Endothelial cell of umbilical vein (primary cell): Measurements from ENCODE around the gene SLC5A10. TPM values are rescaled to one million over a fixed set of nuclear protein-coding genes. Genes with fewer than 3 reads are reported as not detected.
"Not testable (repeated sequence)": the region's sequence is repeated elsewhere in the genome, so short reads cannot be mapped to it uniquely, and the experiment has no call there.

Experiments
- BruUV-seq: library from RNA; stranded (reverse); fragments of 400-500 nt; replicated peaks from 2 replicates; lab custom pipeline; 2021; lab: Mats Ljungman, UMichigan
- CTCF ChIA-PET: fragments of 300-600, 350-600 bp; sonication (Branson Sonifier 250); formaldehyde crosslinking; loops from one replicate; lab custom pipeline; 2021; ENCODE audit warnings: antibody characterized with exemption, inconsistent platforms; lab: Charles Lee
- POLR2A ChIA-PET: fragments of 300-600, 350-600 bp; sonication (Branson Sonifier 250); formaldehyde crosslinking; loops from one replicate; lab custom pipeline; 2021; ENCODE audit warnings: antibody characterized with exemption, inconsistent platforms; lab: Charles Lee
- DNase-seq: peaks from one replicate; pipeline ENCODE4 v3.0.0-alpha.2; 2011; ENCODE audit warnings: low read depth, low spot score
- FAIRE-seq: peaks from 2 replicates; lab custom pipeline; 2011; peaks lifted over from hg19 to GRCh38; lab: Jason Lieb, UNC
- H2AFZ ChIP-seq: 2 replicates; pipeline ENCODE4 v1.6.0; 2012; ENCODE audit warnings: low read depth, low read length, control low read depth, inconsistent platforms
- H3K27ac ChIP-seq: 2 replicates; pipeline ENCODE4 v1.5.1; 2011; ENCODE audit warnings: low read depth, mild to moderate bottlenecking, control low read depth, low read length, moderate library complexity; ENCODE audit not compliant: insufficient read depth
- H3K27me3 ChIP-seq, 2 experiments: 2 replicates each; pipeline versions ENCODE4 v1.6.0 to v1.6.1; 2011; ENCODE audit warnings: low read length in 2 of 2, mixed read lengths in 1 of 2; ENCODE audit not compliant: control insufficient read depth in 2 of 2, insufficient read depth in 2 of 2
- H3K36me3 ChIP-seq, 2 experiments: 2 replicates in 1 of 2; 3 replicates in 1 of 2; pipeline ENCODE4 v1.5.1; 2011; ENCODE audit warnings: low read length in 2 of 2, mild to moderate bottlenecking in 1 of 2, moderate library complexity in 1 of 2; ENCODE audit not compliant: control insufficient read depth in 2 of 2, insufficient read depth in 2 of 2; ENCODE audit errors: extremely low read depth in 1 of 2
- H3K4me1 ChIP-seq: 3 replicates; pipeline ENCODE4 v1.5.1; 2011; ENCODE audit warnings: mild to moderate bottlenecking, low read length; ENCODE audit not compliant: control insufficient read depth, insufficient read depth; ENCODE audit errors: extremely low read depth
- H3K4me2 ChIP-seq: 2 replicates; pipeline ENCODE4 v1.6.1; 2011; ENCODE audit warnings: low read length, control low read depth, mixed read lengths; ENCODE audit not compliant: insufficient read depth
- H3K4me3 ChIP-seq, 3 experiments: fragments of 200-600 bp in 1 of 3; sonication (generic), shearing (Covaris generic) in 1 of 3; replicated peaks in 1 of 3; 2 replicates each; pipeline ENCODE4 v1.5.1; 2011 to 2016; ENCODE audit warnings: control low read depth in 3 of 3, low read length in 3 of 3, mild to moderate bottlenecking in 2 of 3, inconsistent platforms in 1 of 3, low read depth in 1 of 3, moderate library complexity in 1 of 3; ENCODE audit not compliant: insufficient read depth in 1 of 3
- H3K79me2 ChIP-seq: 2 replicates; pipeline ENCODE4 v1.6.0; 2012; ENCODE audit warnings: low read length, inconsistent platforms; ENCODE audit not compliant: control insufficient read depth, insufficient read depth
- H3K9ac ChIP-seq: replicated peaks from 2 replicates; pipeline ENCODE3; 2011; ENCODE audit warnings: low read length, control low read depth; ENCODE audit not compliant: insufficient read depth; ENCODE audit errors: extremely low read depth
- H3K9me1 ChIP-seq: replicated peaks from 3 replicates; pipeline ENCODE4 v1.6.0; 2011; ENCODE audit warnings: mild to moderate bottlenecking, low read length; ENCODE audit not compliant: control insufficient read depth, insufficient read depth; ENCODE audit errors: extremely low read depth
- H3K9me3 ChIP-seq: replicated peaks from 2 replicates; pipeline ENCODE4 v1.5.1; 2012; ENCODE audit warnings: low read length, inconsistent platforms; ENCODE audit not compliant: control insufficient read depth, insufficient read depth
- H4K20me1 ChIP-seq: replicated peaks from 2 replicates; pipeline ENCODE3; 2011; ENCODE audit warnings: mild to moderate bottlenecking, low read length; ENCODE audit not compliant: control insufficient read depth, insufficient read depth; ENCODE audit errors: extremely low read depth
- dilution Hi-C: fragments of 300-500 bp; cut with MboI; formaldehyde crosslinking; loops from one replicate; pipeline ENCODE4 v1.15.0; 2019; ENCODE audit warnings: low sequenced_read_pairs; ENCODE audit not compliant: extremely low pct_ligation_motif_present
- intact Hi-C: fragments of 100-400 bp; cut with micrococcal nuclease; formaldehyde crosslinking; loops from one replicate; pipeline ENCODE4 v1.10.0; 2022
- polyA plus RNA-seq, 4 experiments: library from polyadenylated mRNA; depleted of rRNA in 3 of 4; stranded (reverse) in 3 of 4; unstranded in 1 of 4; fragments of >200 nt; gene quantifications; 2 replicates each; pipeline versions ENCODE4 v1.2.1 to v1.2.3, GENCODE V29; 2011 to 2012; ENCODE audit warnings: missing spikeins in 1 of 4
- total RNA-seq: library from RNA; stranded (reverse); gene quantifications from 2 replicates; pipeline ENCODE4 v1.2.3, GENCODE V29; 2021

The SLC5A10 gene
- total and polyA plus RNA-seq, 2 donors (not counting 3 experiments of a cell fraction or from before 2014, with no cell fraction given): not detected

DNA sequence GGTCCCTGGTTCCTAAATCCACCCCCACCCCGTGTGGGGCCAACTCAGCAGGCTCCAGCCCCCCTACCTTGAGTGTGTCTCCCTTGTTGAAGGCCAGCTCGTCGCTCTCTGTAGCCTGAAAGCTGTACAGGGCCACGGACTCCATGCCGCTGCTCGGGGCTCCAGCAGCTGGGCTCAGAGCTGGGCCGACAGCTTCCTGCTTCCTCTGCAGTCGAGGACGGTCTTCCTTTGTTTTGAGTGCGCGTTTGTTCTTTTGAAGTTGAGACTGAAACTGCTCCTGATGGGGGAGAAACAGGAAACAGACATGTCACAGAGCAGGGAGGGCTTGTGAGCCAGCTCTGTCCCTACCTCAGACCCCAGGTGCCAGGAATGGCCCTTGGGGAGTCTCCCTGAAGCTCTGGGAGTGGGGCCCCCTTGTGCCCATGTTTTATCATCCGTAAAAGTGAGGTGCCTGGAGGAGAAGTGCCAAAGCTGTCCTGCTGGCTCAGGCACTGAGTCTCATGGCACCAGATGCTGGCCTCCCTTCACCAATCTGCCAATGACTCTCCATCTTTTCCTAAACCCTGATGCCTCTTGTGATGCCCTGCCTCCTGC is 94.9 kb downstream of the SLC5A10 start, which contains the start of gene GRAP:
GRAP (minus strand) TSS at position 176 of the 594 bp plus-strand sequence; CDS start at position 145, 31 bp downstream.
- H3K27me3 ChIP-seq, H3K9me3 ChIP-seq, DNase-seq, H3K9me1 ChIP-seq, H2AFZ ChIP-seq, H3K4me1 ChIP-seq, H3K4me2 ChIP-seq, CTCF ChIA-PET, BruUV-seq, H3K36me3 ChIP-seq, H3K4me3 ChIP-seq, H3K9ac ChIP-seq, H4K20me1 ChIP-seq, H3K79me2 ChIP-seq, POLR2A ChIA-PET, dilution Hi-C loops, H3K27ac ChIP-seq, intact Hi-C loops: not testable (repeated sequence)
- FAIRE-seq: peak; percentile 98

DNA sequence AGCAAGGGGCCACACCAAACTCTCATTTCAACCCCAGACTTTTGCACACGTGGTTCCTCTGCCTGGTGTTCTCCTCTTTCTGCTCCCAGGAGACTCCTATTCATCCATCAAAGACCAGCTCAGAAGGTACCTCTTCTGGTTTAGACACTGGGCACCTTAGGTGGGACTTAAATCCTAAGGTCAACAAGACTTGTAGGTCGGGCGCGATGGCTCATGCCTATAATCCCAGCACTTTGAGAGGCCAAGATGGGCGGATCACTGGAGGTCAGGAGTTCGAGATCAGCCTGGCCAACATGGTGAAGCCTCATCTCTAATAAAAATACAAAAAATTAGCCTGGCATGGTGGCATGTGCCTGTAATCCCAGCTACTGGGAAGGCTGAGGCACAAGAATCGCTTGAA is 95.5 kb downstream of the SLC5A10 start:
- DNase-seq, FAIRE-seq, H3K27me3 ChIP-seq, H3K9me3 ChIP-seq, H3K4me2 ChIP-seq, H2AFZ ChIP-seq, BruUV-seq, POLR2A ChIA-PET, H3K36me3 ChIP-seq, H4K20me1 ChIP-seq, H3K4me3 ChIP-seq, intact Hi-C loops, H3K4me1 ChIP-seq, dilution Hi-C loops, CTCF ChIA-PET, H3K27ac ChIP-seq, H3K9ac ChIP-seq, H3K79me2 ChIP-seq, H3K9me1 ChIP-seq: not testable (repeated sequence)

DNA sequence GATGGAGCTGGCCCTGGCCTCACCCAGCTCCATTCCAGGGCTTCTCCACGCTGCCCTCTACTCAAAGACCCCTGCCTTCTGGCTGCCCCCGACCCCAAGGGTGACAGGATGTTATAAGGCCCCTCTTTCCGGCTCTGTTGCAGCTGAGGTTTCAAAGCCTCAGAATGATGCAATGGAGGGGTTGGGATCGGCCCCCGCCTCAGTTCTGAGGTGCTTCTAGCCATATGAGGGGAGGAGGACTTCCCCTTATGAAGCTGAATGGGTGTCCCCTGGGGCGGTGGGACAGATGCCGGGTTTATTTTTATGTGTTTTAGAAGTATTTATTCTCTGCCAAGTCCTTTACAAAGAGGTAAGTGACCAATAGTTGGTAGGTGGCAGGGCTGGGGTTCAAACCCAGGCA is 96.9 kb downstream of the SLC5A10 start:
- DNase-seq, H3K27ac ChIP-seq, H3K36me3 ChIP-seq, dilution Hi-C loops, H3K9ac ChIP-seq, H3K9me1 ChIP-seq, H3K79me2 ChIP-seq, H3K4me2 ChIP-seq, H2AFZ ChIP-seq, intact Hi-C loops, H4K20me1 ChIP-seq, H3K4me3 ChIP-seq, H3K9me3 ChIP-seq, POLR2A ChIA-PET, CTCF ChIA-PET, BruUV-seq, FAIRE-seq, H3K4me1 ChIP-seq, H3K27me3 ChIP-seq: not testable (repeated sequence)

DNA sequence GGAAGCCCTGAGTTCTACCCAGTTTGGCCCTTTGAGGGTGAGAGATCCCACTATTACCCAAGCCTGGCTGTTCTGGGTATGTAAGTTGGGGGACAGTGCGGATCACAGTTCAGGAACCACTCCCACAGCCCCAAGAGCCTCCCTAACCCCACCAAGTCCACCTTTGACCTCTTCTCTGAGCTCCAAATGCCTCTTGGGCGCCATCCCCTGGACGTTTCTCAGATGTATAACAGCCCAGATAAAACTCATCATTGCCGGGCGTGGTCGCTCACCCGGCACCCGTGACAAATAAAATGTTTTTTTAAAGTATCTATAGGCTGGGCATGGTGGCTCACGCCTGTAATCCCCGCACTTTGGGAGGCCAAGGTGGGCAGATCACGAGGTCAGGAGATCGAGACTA is 103.5 kb downstream of the SLC5A10 start:
- H3K9me1 ChIP-seq, intact Hi-C loops, H3K4me3 ChIP-seq, POLR2A ChIA-PET, H3K27ac ChIP-seq, dilution Hi-C loops, H3K4me1 ChIP-seq, H3K36me3 ChIP-seq, H3K9me3 ChIP-seq, H3K4me2 ChIP-seq, H3K9ac ChIP-seq, CTCF ChIA-PET, H3K27me3 ChIP-seq, H3K79me2 ChIP-seq, H2AFZ ChIP-seq, DNase-seq, BruUV-seq, H4K20me1 ChIP-seq: not testable (repeated sequence)
- FAIRE-seq: peak; percentile 76
